NB4 (cell line): ENCODE measurements around the gene ORM1.
"Not testable (repeated sequence)": the region's sequence is repeated elsewhere in the genome, so short reads cannot be mapped to it uniquely, and the experiment has no call there.

ENCODE experiments used
- CTCF ChIP-seq: IDR thresholded peaks from one replicate; pipeline ENCODE4 v1.5.1; 2012; ENCODE audit warnings: low read depth, low read length
- POLR2A ChIP-seq: IDR thresholded peaks from 2 replicates; pipeline ENCODE4 v1.6.1; 2011; ENCODE audit warnings: mild to moderate bottlenecking; ENCODE audit not compliant: insufficient read length; ENCODE audit errors: extremely low read depth

- TF ChIP-seq POLR2A, CTCF: not testable (repeated sequence)
These were observed 5.5 kb downstream of the ORM1 start for GRCh38 chr9:114328357-114328820.
